ENCODE measurements around the gene NTRK2. TPM values are rescaled to one million over a fixed set of nuclear protein-coding genes. Genes with fewer than 3 reads are reported as not detected.

Gene NTRK2
- total RNA-seq, 1 experiment from 2014 or later = not detected

GRCh38 chr9:84953797-84954705 lies 284.5 kb downstream of the NTRK2 start:
- peak in 1 of 2 experiments; percentile 52 for DNase-seq
- Histone ChIP-seq H3K79me2 (ENCODE audit: low read depth) (no peaks in the 10 kb centered on the region), H3K4me3 (no peak overlapping the region), H3K4me1 (replicated peaks; ENCODE audit: insufficient read depth) (no peaks in the 10 kb centered on the region), H3K9me3 (ENCODE audit: insufficient read depth, low read depth) (no peaks in the 10 kb centered on the region), H3F3A (ENCODE audit: insufficient read depth, low read depth) (no peaks in the 10 kb centered on the region), H2AFZ (no peak overlapping the region), H3K27me3 (ENCODE audit: insufficient read depth, low read depth) (peaks cover 5% of the 10 kb centered on the region; the same call in 1 of the 2 replicates), H3K27ac (no peak overlapping the region), H3K9me2 (ENCODE audit: insufficient read depth) (no peaks in the 10 kb centered on the region), H3K36me3 (ENCODE audit: low read depth) (no peaks in the 10 kb centered on the region), H4K20me1 (ENCODE audit: insufficient read depth) (no peaks in the 10 kb centered on the region), H3K4me2 (no peak overlapping the region)
- no peak for TF ChIP-seq EZH2 (IDR thresholded peaks at IDR 0.05; ENCODE audit: low read depth)
- TF ChIP-seq, protein P1, sequence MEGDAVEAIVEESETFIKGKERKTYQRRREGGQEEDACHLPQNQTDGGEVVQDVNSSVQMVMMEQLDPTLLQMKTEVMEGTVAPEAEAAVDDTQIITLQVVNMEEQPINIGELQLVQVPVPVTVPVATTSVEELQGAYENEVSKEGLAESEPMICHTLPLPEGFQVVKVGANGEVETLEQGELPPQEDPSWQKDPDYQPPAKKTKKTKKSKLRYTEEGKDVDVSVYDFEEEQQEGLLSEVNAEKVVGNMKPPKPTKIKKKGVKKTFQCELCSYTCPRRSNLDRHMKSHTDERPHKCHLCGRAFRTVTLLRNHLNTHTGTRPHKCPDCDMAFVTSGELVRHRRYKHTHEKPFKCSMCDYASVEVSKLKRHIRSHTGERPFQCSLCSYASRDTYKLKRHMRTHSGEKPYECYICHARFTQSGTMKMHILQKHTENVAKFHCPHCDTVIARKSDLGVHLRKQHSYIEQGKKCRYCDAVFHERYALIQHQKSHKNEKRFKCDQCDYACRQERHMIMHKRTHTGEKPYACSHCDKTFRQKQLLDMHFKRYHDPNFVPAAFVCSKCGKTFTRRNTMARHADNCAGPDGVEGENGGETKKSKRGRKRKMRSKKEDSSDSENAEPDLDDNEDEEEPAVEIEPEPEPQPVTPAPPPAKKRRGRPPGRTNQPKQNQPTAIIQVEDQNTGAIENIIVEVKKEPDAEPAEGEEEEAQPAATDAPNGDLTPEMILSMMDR (conservative IDR thresholded peaks at IDR 0.05) = peak; percentile 82
- CTCF ChIA-PET = no interaction called here
- BruUV-seq (replicated peaks) = no TSS peak
- intact Hi-C loops (cut with micrococcal nuclease; ENCODE audit: unreplicated experiment) = loop anchor here (1.0 to 5.0 kb wide), 2 partner anchors 257 to 557 kb away; no protein-coding TSS in a partner anchor
- POLR2A ChIA-PET (ENCODE audit: unreplicated experiment) = no interaction called here

- intact Hi-C loops (cut with micrococcal nuclease; ENCODE audit: unreplicated experiment) = no loop called here
- H3K27me3 ChIP-seq (ENCODE audit: insufficient read depth, low read depth) = peaks cover 5% of the 10 kb centered on the region; the same call in 1 of the 2 replicates
Observed at GRCh38 chr9:84955155-84955554, 285.6 kb downstream of the NTRK2 start.

GRCh38 chr9:84955971-84956370 lies 286.4 kb downstream of the NTRK2 start:
- H2AFZ ChIP-seq = no peak overlapping the region
- no peaks in the 10 kb centered on the region for H3K9me2 ChIP-seq (ENCODE audit: insufficient read depth)
- no peaks in the 10 kb centered on the region for H3K79me2 ChIP-seq (ENCODE audit: low read depth)
- H4K20me1 ChIP-seq (ENCODE audit: insufficient read depth) = no peaks in the 10 kb centered on the region
- H3K9me3 ChIP-seq (ENCODE audit: insufficient read depth, low read depth) = no peaks in the 10 kb centered on the region
- TF ChIP-seq, protein P1 (conservative IDR thresholded peaks at IDR 0.05) = no peak
- TF ChIP-seq EZH2 (IDR thresholded peaks at IDR 0.05; ENCODE audit: low read depth) = no peak
- intact Hi-C loops (cut with micrococcal nuclease; ENCODE audit: unreplicated experiment) = no loop called here
- H3K36me3 ChIP-seq (ENCODE audit: low read depth) = no peaks in the 10 kb centered on the region
- ChIA-PET POLR2A (ENCODE audit: unreplicated experiment) (no interaction called here), CTCF (no interaction called here)
- peaks cover 5% of the 10 kb centered on the region; the same call in 1 of the 2 replicates for H3K27me3 ChIP-seq (ENCODE audit: insufficient read depth, low read depth)
- H3F3A ChIP-seq (ENCODE audit: insufficient read depth, low read depth) = no peaks in the 10 kb centered on the region
- H3K27ac ChIP-seq = no peak overlapping the region
- DNase-seq = no peak
- H3K4me1 ChIP-seq (replicated peaks; ENCODE audit: insufficient read depth) = no peaks in the 10 kb centered on the region
- no peak overlapping the region for H3K4me2 ChIP-seq
- no peak overlapping the region for H3K4me3 ChIP-seq
- BruUV-seq (replicated peaks) = no TSS peak

More at GRCh38 chr9:84955155-84955554, 285.6 kb downstream of the NTRK2 start:
- DNase-seq = no peak
- BruUV-seq (replicated peaks) = no TSS peak
- H4K20me1 ChIP-seq (ENCODE audit: insufficient read depth) = no peaks in the 10 kb centered on the region
- no peaks in the 10 kb centered on the region for H3K9me2 ChIP-seq (ENCODE audit: insufficient read depth)
- no peak for TF ChIP-seq EZH2 (IDR thresholded peaks at IDR 0.05; ENCODE audit: low read depth)
- TF ChIP-seq, protein P1 (conservative IDR thresholded peaks at IDR 0.05) = no peak
- no peaks in the 10 kb centered on the region for H3K36me3 ChIP-seq (ENCODE audit: low read depth)
- no peak overlapping the region for H3K4me2 ChIP-seq
- no peak overlapping the region for H3K27ac ChIP-seq
- no peak overlapping the region for H3K4me3 ChIP-seq
- ChIA-PET POLR2A (ENCODE audit: unreplicated experiment) (no interaction called here), CTCF (no interaction called here)
- H3F3A ChIP-seq (ENCODE audit: insufficient read depth, low read depth) = no peaks in the 10 kb centered on the region
- no peaks in the 10 kb centered on the region for H3K9me3 ChIP-seq (ENCODE audit: insufficient read depth, low read depth)
- no peaks in the 10 kb centered on the region for H3K79me2 ChIP-seq (ENCODE audit: low read depth)
- H2AFZ ChIP-seq = no peak overlapping the region
- no peaks in the 10 kb centered on the region for H3K4me1 ChIP-seq (replicated peaks; ENCODE audit: insufficient read depth)
